ENCODE data around the gene FAT2. TPM values are rescaled to one million over a fixed set of nuclear protein-coding genes. Genes with fewer than 3 reads are reported as not detected.

FAT2 gene
- total RNA-seq, 1 donor from 2014 or later: 0.14 TPM

- Histone ChIP-seq H3K4me1 (ENCODE audit: insufficient read depth, low read length) (no peaks in the 10 kb centered on the region), H3K9me3 (ENCODE audit: insufficient read depth, low read depth, low read length) (no peaks in the 10 kb centered on the region), H3K79me2 (ENCODE audit: insufficient read depth, low read length) (no peaks in the 10 kb centered on the region), H3K36me3 (ENCODE audit: insufficient read depth, low read length) (no peaks in the 10 kb centered on the region), H2AFZ (ENCODE audit: low read depth, low read length) (no peak overlapping the region), H4K20me1 (ENCODE audit: insufficient read depth, low read length) (no peaks in the 10 kb centered on the region), H3K27me3 (ENCODE audit: insufficient read depth, low read length) (no peaks in the 10 kb centered on the region), H3K4me3 (ENCODE audit: insufficient read depth, low read depth, low read length) (no peak overlapping the region), H3K4me2 (ENCODE audit: low read length) (no peak overlapping the region), H3K27ac (ENCODE audit: low read depth, low read length) (no peak overlapping the region), H3K9ac (ENCODE audit: low read length) (no peak overlapping the region)
- no peak overlapping the region for H3K27ac Mint-ChIP-seq (ENCODE audit: unreplicated experiment)
- peaks cover 4% of the 10 kb centered on the region for H3K9me3 Mint-ChIP-seq (ENCODE audit: unreplicated experiment)
- no peaks in the 10 kb centered on the region for H3K4me1 Mint-ChIP-seq (ENCODE audit: low read depth, unreplicated experiment)
- H3K4me3 Mint-ChIP-seq (ENCODE audit: unreplicated experiment): no peak overlapping the region
- TF ChIP-seq EZH2 (IDR thresholded peaks at IDR 0.05; ENCODE audit: insufficient read depth, low read length) (no peak), CTCF (IDR thresholded peaks at IDR 0.05; ENCODE audit: insufficient read depth, low read depth, low read length) (no peak)
- FAIRE-seq (no peak), DNase-seq (ENCODE audit: low read depth) (no peak)
- H3K27me3 Mint-ChIP-seq (ENCODE audit: low read depth, unreplicated experiment): peaks cover 19% of the 10 kb centered on the region
- H3K36me3 Mint-ChIP-seq (ENCODE audit: low read depth, unreplicated experiment): peaks cover 2% of the 10 kb centered on the region
Measured at GRCh38 chr5:151549713-151550112, 41.4 kb downstream of the FAT2 start.

- H3K4me1 ChIP-seq (ENCODE audit: insufficient read depth, low read length): no peaks in the 10 kb centered on the region
- no peaks in the 10 kb centered on the region for H3K27me3 ChIP-seq (ENCODE audit: insufficient read depth, low read length)
- H3K36me3 ChIP-seq (ENCODE audit: insufficient read depth, low read length): no peaks in the 10 kb centered on the region
- H3K9ac ChIP-seq (ENCODE audit: low read length): no peak overlapping the region
- H3K9me3 ChIP-seq (ENCODE audit: insufficient read depth, low read depth, low read length): no peaks in the 10 kb centered on the region
- no peak overlapping the region for H2AFZ ChIP-seq (ENCODE audit: low read depth, low read length)
- Mint-ChIP-seq H3K27me3 (ENCODE audit: low read depth, unreplicated experiment) (peaks cover 20% of the 10 kb centered on the region), H3K9me3 (ENCODE audit: unreplicated experiment) (peaks cover 8% of the 10 kb centered on the region), H3K36me3 (ENCODE audit: low read depth, unreplicated experiment) (no peaks in the 10 kb centered on the region), H3K4me1 (ENCODE audit: low read depth, unreplicated experiment) (no peaks in the 10 kb centered on the region), H3K4me3 (ENCODE audit: unreplicated experiment) (no peak overlapping the region), H3K27ac (ENCODE audit: unreplicated experiment) (no peak overlapping the region)
- FAIRE-seq (no peak), DNase-seq (ENCODE audit: low read depth) (no peak)
- no peak overlapping the region for H3K4me2 ChIP-seq (ENCODE audit: low read length)
- no peak overlapping the region for H3K4me3 ChIP-seq (ENCODE audit: insufficient read depth, low read depth, low read length)
- H3K79me2 ChIP-seq (ENCODE audit: insufficient read depth, low read length): no peaks in the 10 kb centered on the region
- no peak for TF ChIP-seq EZH2 (IDR thresholded peaks at IDR 0.05; ENCODE audit: insufficient read depth, low read length)
- no peak for TF ChIP-seq CTCF (IDR thresholded peaks at IDR 0.05; ENCODE audit: insufficient read depth, low read depth, low read length)
- H4K20me1 ChIP-seq (ENCODE audit: insufficient read depth, low read length): no peaks in the 10 kb centered on the region
- no peak overlapping the region for H3K27ac ChIP-seq (ENCODE audit: low read depth, low read length)
Measured at GRCh38 chr5:151547364-151547763, 43.8 kb downstream of the FAT2 start.

GRCh38 chr5:151541571-151541970 is 49.6 kb downstream of the FAT2 start:
- Histone ChIP-seq H3K27me3 (ENCODE audit: insufficient read depth, low read length) (no peaks in the 10 kb centered on the region), H3K36me3 (ENCODE audit: insufficient read depth, low read length) (no peaks in the 10 kb centered on the region), H3K79me2 (ENCODE audit: insufficient read depth, low read length) (no peaks in the 10 kb centered on the region), H3K27ac (ENCODE audit: low read depth, low read length) (no peak overlapping the region), H4K20me1 (ENCODE audit: insufficient read depth, low read length) (no peaks in the 10 kb centered on the region), H3K9ac (ENCODE audit: low read length) (no peak overlapping the region), H3K9me3 (ENCODE audit: insufficient read depth, low read depth, low read length) (no peaks in the 10 kb centered on the region), H3K4me2 (ENCODE audit: low read length) (no peak overlapping the region), H3K4me3 (ENCODE audit: insufficient read depth, low read depth, low read length) (no peak overlapping the region), H2AFZ (ENCODE audit: low read depth, low read length) (no peak overlapping the region), H3K4me1 (ENCODE audit: insufficient read depth, low read length) (no peaks in the 10 kb centered on the region)
- Mint-ChIP-seq H3K4me3 (ENCODE audit: unreplicated experiment) (no peak overlapping the region), H3K9me3 (ENCODE audit: unreplicated experiment) (peaks cover 15% of the 10 kb centered on the region), H3K36me3 (ENCODE audit: low read depth, unreplicated experiment) (no peaks in the 10 kb centered on the region), H3K4me1 (ENCODE audit: low read depth, unreplicated experiment) (peaks cover 5% of the 10 kb centered on the region), H3K27ac (ENCODE audit: unreplicated experiment) (no peak overlapping the region), H3K27me3 (ENCODE audit: low read depth, unreplicated experiment) (peaks cover 26% of the 10 kb centered on the region)
- TF ChIP-seq CTCF (IDR thresholded peaks at IDR 0.05; ENCODE audit: insufficient read depth, low read depth, low read length): no peak
- no peak for TF ChIP-seq EZH2 (IDR thresholded peaks at IDR 0.05; ENCODE audit: insufficient read depth, low read length)
- DNase-seq (ENCODE audit: low read depth) (no peak), FAIRE-seq (no peak)

Other genes starting within 250 kb of the FAT2 start
- gene SLC36A2, start 243.8 kb downstream of the FAT2 start, total RNA-seq: not detected in 2 replicates
- 6.0 and 6.4 TPM in 2 replicates for gene SLC36A1, start 143.7 kb downstream of the FAT2 start, total RNA-seq
- 15,667 and 20,724 TPM in 2 replicates for gene SPARC, start 95.6 kb upstream of the FAT2 start, total RNA-seq
- gene ATOX1, start 167.3 kb upstream of the FAT2 start, total RNA-seq: 265 and 274 TPM in 2 replicates
- 231 and 246 TPM in 2 replicates for gene G3BP1, start 180.6 kb upstream of the FAT2 start, total RNA-seq